GM19467 (cell line): ENCODE results near the gene ADPGK.
"Not testable (repeated sequence)": the region's sequence is repeated elsewhere in the genome, so short reads cannot be mapped to it uniquely, and the experiment has no call there.

ENCODE experiments used
- ATAC-seq: cut with Tn5 transposase; IDR thresholded peaks from one replicate; pipeline ENCODE4 v1.9.1; 2021; ENCODE audit warnings: mild to moderate bottlenecking, moderate library complexity; ENCODE audit not compliant: unreplicated experiment

Gene ADPGK

DNA sequence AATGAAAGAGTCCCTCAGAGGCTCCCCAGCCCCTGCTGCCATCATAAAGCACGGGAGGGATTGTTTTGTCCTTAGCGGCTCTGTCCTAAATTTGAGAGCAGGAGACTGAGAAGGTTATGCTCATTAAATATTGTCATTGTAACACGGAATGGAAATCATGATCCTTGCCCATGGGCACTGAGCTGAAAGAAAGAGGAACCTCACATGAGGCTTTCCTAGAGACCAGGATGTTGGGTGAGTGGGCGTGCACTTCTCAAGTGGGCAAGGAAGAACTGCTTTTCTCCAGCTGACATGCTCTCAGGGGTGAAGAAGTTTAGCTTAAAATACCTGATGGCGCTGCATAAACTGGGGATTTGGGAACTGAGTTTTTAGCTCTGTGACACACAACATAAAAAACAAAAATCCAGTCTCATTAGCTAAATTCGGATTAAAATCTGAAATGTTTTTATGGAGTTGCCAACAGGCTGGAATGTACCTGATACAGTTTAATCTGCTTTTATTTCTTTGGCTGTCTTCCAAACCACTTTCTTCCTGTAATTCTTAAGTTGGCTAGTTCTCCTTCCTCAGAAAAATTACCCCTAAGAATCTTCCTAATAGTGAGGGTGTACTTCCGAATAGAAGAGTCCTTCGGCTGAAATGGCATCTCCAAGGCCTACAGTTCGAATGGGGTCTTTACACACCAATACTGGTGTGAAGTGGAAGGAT, 31.7 kb downstream of the ADPGK start:
- no peak for ATAC-seq

DNA sequence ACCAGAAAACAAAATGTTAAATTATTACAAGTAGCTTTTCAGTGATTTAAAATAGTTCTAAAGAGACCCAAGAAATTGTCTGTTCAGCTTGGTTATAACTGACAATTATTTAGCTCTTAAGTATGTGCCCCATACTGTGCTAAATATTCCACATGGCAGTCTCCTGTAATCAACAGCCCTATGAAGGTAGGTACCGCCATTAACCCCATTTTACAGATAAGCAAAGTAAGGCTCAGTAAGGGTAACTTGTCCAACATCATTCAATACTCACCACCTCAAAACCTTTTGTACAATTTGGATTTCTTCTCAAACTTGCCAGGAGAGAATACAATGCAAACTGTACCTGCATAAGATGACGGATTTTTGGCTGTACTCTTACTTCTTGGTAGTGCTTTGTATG, 33.9 kb downstream of the ADPGK start:
- ATAC-seq, result no peak

DNA sequence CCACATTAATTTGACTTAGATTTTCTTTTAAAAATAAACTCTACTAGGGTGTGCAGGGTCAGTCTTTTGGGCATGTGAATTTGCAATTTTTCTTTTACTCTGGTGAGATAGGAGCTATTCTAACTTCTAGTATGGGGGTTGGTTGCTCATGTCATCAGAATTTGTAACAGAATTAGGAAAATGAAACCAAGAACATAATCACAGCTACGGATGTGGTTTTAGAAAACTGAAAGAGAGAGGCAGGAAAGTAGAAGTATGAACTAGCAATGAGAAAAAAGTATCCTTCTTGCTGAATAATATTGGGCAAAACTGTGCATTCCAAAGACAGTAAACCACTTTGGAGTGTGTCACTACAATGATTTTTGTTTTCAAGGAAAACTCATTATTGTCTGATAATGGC, 43.3 kb downstream of the ADPGK start:
- no peak for ATAC-seq

DNA sequence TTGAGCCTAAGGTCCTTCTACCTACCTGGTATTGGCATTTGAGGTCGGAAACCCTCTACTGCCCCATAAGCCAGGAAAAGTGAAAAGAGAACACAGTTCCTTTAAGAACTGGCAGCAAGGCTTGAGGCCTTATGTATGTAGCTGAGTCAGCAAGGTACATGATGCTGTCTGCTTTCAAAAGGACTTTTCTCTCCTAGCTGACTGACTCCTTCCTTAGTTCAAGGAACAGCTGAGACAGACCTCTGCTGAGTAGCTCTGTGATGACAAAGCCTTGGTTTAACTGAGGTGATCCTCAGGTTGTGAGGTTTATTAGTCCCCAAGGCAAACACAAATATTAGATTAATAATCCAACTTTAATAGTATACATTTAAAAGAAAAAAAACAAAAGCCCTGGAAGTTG, 45.8 kb downstream of the ADPGK start:
- ATAC-seq, result no peak

DNA sequence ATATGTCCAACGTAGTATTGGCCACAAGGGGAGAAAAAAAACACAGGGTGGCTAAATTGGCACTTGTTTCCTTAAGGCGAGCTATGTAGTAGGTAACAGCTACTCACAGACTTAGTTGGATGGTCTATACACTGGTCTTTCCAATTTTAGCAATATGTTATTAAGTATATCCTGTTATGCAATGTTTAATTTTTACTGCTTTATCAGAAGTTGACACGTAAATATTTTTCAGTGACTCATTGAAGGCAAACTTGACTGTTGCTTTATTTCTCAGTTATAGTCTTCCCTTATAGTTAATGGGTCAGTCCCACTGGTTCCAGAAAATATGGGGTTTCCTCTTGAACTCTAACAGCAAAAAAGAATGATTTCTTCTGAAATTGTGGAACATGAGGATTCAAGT, 46.5 kb downstream of the ADPGK start:
- no peak for ATAC-seq

DNA sequence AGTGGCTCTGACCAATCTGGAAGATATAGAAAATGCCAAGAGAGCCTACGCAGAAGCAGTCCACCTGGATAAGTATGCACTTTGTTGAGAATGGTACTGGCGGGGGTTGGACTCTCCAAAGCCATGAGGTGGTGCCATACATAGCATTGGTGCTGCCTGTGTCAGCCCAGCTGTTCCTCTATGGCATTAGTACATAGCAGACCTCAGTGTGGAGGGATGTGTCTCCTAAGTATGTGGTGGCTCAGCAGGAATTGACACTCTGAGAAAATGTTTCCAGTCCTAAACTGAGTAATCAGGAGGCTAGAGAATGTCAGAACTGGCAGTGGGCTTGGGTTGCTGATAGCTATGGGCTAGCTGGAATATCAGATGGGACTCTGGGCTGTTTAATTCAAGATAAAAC, 48.4 kb downstream of the ADPGK start:
- no peak for ATAC-seq

DNA sequence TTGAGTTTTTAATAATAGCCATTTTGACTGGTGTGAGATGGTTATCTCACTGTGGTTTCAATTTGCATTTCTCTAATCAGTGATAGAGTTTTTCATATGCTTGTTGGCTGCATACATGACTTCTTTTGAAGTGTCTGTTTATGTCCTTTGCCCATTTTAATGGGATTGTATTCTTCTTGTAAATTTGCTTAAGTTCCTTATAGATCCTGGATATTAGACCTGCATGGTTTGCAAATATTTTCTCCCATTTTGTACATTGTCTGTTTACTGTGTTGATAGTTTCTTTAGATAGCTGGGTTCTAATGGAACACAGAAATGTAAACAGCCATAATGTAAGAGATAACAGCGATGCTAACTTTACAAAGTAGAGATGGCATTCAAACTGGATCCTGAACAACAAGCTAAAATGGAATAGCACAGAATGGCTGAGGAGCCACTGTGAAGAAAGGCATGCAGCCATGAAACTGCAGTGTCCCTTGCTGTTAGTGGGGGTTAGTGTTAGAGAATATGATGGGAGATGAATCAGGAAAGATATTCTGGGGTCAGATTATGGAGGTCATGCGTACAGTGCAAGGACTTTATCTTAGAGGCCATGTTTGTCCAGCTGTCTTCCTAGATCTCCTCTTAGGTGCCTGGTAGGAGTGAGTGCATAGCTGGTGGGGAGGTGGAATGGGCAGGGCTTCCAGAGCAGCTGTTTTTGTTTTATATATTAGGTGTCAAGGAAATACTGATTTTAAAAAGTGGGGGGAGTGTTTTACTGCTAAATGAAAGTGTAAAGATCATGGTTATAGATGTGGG, 49.4 kb downstream of the ADPGK start:
- no peak for ATAC-seq

DNA sequence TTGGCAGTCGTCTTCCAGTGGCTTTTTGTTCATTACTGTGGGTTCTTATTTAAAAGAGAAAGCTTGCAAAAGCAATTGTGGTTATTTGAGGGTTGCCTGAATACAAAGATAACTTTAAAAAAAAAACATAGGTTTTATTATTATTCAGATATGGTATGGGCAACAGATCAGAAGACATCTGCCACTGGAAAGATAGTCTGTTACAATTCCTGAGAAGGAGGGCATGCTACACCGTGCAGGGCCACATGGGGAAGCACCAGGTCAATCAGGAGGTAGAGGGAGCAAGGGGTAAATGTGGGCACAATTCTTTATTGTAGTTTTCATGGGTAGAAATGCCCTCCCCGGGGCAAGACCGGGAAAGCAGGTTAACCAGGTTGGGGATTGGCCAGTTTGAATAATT, 51.0 kb downstream of the ADPGK start:
- ATAC-seq, result no peak

DNA sequence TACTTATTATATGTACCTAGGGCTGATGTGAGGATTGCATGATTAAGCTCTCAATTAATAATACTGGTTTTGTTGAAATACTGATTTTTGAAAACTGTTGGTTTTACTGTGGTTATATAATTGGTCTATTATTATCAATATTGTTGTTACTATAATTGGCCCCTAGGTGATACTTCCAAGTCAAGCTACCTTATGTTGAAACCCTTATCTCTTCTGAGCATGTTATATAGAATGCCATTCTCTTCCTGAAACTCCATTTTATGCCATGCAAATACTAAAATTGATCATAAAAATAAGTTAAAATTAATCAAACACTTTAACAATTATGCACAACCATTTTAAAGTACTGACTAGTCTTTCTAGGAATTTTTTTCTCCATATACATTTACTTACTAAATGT, 51.5 kb downstream of the ADPGK start:
- no peak for ATAC-seq

DNA sequence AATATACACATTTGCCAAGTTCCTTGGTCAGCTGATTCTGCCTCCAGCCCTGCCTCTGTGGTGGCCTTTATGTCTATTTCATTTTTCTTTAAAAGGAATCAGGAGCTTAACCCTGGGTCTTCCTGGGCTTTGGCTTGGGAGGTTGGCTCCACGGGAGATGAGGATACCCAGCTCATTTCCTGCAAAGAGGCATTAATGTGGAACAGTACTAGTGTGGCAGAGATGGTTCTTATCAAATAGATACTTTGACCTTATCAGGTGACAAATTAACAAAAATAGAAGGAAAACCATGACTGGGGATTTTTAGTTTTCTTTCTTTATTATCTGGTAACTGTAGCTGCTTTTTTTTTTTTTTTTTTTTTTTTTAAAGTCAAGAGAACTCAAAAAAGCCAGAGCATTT, 54.7 kb downstream of the ADPGK start:
- ATAC-seq, result no peak

DNA sequence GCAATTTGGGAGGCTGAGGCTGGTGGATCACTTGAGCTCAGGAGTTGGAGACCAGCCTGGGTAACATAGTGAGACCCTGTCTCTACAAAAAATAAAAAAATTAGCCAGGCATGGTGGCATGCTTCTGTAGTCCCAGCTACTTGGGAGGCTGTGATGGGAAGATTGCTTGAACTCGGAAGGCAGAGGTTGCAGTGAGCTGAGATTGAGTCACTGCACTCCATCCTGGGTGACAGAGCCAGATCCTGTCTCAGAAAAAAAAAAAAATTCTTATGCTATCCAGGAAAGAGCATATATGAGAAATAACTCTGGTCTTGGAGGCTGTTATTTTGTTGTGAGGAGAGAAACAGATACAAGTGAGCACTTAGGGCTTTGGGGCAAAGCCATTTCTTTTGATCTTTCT, 55.3 kb downstream of the ADPGK start:
- ATAC-seq, result not testable (repeated sequence)

DNA sequence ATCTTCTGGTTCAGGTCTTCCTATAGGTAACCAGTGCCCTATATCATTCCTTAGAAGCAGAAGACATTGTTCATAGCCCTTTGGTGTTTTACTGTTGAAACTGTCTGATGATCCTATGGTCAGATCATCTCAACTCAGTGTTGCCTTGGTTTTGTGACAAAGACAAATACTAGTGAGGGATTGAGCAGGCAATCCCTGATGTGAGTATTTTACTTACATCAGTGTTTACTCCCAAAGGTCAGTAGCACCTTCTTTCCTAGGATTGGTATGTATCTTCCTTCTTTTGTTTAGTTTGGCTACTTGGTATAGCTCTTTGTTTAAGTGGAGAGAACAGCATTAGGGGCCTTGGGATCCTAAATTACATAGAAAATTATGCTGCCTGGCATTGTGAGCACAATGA, 56.4 kb downstream of the ADPGK start:
- no peak for ATAC-seq

DNA sequence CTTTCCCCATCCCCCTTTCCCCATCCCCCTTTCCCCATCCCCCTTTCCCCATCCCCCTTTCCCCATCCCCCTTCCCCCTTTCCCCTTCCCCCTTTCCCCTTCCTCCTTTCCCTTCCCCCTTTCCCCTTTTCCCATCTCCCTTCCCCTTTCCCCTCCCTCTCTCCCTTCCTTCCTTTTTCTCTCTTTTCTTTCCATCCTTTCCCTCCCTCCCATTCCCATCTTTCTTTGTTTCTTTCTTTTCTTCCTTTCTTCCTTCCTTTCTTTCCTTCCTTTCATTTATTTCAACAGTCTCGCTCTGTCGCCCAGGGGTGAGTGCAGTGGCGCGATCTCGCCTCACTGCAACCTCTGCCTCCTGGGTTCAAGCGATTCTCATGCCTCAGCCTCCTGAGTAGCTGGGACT, 57.7 kb downstream of the ADPGK start:
- ATAC-seq, result not testable (repeated sequence)

DNA sequence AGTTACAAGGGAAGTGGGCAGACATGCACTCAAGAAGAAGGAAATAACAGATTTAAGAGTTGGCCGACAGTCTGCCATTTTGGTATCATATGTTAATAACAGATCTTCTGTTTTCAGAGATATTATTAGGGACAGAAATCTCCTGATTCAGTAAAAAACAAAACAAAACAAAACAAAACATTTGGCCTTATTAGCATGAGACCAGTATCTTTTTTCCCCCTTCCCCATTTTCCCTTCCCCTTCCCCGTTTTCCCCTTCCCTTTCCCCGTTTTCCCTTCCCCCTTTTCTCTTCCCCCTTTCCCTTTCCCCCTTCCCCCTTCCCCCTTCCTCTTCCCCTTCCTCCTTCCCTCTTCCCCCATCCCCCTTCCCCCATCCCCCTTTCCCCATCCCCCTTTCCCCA, 58.1 kb downstream of the ADPGK start:
- no peak for ATAC-seq

DNA sequence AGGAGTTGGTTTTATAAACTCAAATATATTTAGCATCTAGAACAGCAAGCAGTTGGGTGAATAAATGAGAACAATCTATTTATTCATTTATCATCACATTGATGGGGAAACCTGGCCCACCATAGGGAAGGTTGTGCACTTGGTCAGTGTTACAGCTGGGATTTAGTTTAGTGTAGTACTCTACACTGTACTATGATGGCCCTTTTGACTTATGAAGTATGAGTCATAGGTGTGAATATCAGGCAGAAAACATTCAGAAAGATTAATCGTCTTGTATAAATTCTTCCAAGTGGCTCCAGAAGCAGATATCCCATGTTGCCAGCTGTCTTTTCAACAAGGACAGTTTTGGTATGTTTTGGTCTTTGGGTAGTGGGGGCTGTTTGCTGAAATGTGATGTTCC, 59.5 kb downstream of the ADPGK start:
- ATAC-seq, result no peak

DNA sequence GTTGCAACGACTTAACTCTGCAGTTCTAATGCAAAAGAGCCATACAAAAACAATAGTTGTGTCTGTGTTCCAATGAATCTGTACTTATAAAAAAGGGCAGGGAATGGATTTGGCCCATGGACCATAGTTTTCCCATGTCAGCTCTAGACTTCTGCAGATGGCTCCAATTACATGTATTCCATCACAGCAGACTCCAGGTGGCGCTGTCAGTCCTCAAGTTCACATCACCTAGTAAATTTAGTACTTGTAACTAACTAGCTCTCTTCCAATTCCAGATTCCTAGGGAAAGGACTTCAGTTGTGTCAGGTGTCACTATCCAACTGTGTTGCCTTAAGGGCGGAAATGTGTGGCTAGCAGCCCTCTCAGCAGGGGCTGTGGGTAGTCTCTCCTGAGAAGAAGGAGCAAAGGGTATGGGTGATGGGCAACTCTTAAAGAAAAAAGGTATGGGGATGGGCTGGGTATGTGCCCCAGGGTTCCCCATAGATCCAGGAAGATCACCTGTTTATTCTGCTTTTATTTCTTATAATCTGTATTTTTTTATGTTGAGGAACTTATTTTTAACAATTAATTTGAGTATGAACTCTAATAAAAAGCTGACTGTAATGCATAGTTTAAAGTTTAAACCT, 61.4 kb downstream of the ADPGK start:
- ATAC-seq, result no peak

DNA sequence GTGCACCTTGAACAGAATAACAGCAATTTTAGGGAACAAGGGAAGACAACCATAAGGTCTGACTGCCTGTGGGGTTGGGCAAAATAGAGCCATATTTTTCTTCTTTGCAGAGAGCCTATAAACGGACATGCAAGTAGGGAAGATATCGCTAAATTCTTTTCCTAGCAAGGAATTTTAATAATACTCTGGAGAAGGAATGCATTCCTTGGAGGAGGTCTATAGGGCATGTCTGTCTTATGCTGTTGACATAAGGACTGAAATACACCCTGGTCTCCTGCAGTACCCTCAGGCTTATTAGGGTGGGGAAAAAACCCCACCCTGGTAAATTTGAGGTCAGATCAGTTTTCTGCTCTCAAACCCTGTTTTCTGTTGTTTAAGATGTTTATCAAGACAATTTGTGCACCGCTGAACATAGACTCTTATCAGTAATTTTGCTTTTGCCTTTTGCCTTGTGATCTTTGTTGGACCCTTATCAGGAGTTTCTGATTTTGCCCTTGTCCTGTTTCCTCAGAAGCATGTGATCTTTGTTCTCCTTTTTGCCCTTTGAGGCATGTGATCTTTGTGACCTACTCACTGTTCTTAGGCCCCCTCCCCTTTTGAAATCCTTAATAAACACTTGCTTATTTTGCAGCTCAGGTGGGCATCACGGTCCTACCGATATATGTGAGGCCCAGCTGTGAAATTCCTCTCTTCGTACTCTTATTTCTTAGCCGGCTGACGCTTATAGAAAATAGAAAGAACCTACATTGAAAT, 74.8 kb downstream of the ADPGK start:
- not testable (repeated sequence) for ATAC-seq

DNA sequence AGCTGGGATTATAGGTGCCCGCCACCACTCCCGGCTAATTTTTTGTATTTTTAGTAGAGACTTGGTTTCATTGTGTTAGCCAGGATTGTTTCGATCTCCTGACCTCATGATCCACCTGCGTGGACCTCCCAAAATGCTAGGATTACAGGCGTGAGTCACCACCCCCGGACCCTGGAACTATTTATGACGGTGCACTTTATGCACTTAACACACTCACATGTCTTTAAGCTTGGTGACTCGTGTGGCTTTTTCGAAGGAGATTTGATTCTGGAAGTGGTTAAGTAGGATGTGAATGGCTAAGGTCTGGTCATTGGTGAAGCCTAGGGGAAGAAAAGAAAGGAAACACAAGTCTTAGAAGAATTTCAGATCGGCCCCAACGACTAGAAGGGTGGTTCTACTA, 77.3 kb downstream of the ADPGK start:
- ATAC-seq, result no peak
